Epithelial cell of proximal tubule (primary cell): ENCODE measurements around the gene DIO1. TPM values are rescaled to one million over a fixed set of nuclear protein-coding genes. Genes with fewer than 3 reads are reported as not detected.

Experiments used
- DNase-seq: peaks from one replicate; pipeline ENCODE4 v3.0.0-alpha.2; 2011; ENCODE audit warnings: low read depth
- H3K4me3 ChIP-seq: 2 replicates; pipeline ENCODE4 v1.5.1; 2011; ENCODE audit warnings: low read depth, mild to moderate bottlenecking, low read length
- total RNA-seq: library from RNA; depleted of rRNA; stranded (reverse); fragments of >200 nt; gene quantifications from 2 replicates; pipeline ENCODE4 v1.2.3, GENCODE V29; 2015
- TF ChIP-seq, protein P1 (sequence below): conservative IDR thresholded peaks from 2 replicates; pipeline ENCODE4 v1.5.1; 2012; ENCODE audit warnings: low read depth, mild to moderate bottlenecking, low read length

DIO1 gene
- total RNA-seq, 1 donor from 2014 or later: not detected

- TF ChIP-seq, protein P1, sequence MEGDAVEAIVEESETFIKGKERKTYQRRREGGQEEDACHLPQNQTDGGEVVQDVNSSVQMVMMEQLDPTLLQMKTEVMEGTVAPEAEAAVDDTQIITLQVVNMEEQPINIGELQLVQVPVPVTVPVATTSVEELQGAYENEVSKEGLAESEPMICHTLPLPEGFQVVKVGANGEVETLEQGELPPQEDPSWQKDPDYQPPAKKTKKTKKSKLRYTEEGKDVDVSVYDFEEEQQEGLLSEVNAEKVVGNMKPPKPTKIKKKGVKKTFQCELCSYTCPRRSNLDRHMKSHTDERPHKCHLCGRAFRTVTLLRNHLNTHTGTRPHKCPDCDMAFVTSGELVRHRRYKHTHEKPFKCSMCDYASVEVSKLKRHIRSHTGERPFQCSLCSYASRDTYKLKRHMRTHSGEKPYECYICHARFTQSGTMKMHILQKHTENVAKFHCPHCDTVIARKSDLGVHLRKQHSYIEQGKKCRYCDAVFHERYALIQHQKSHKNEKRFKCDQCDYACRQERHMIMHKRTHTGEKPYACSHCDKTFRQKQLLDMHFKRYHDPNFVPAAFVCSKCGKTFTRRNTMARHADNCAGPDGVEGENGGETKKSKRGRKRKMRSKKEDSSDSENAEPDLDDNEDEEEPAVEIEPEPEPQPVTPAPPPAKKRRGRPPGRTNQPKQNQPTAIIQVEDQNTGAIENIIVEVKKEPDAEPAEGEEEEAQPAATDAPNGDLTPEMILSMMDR: peak; percentile 33
- DNase-seq: no peak
- peak within 1 kb of the TSS; percentile 76 for H3K4me3 ChIP-seq
These were observed 52.5 kb downstream of the DIO1 start, which contains the start of gene LRRC42 for GRCh38 chr1:53946252-53947171. Gene LRRC42 (plus strand): TSS chr1:53946350. CDS start chr1:53952000, 5,650 bp downstream.

DNA sequence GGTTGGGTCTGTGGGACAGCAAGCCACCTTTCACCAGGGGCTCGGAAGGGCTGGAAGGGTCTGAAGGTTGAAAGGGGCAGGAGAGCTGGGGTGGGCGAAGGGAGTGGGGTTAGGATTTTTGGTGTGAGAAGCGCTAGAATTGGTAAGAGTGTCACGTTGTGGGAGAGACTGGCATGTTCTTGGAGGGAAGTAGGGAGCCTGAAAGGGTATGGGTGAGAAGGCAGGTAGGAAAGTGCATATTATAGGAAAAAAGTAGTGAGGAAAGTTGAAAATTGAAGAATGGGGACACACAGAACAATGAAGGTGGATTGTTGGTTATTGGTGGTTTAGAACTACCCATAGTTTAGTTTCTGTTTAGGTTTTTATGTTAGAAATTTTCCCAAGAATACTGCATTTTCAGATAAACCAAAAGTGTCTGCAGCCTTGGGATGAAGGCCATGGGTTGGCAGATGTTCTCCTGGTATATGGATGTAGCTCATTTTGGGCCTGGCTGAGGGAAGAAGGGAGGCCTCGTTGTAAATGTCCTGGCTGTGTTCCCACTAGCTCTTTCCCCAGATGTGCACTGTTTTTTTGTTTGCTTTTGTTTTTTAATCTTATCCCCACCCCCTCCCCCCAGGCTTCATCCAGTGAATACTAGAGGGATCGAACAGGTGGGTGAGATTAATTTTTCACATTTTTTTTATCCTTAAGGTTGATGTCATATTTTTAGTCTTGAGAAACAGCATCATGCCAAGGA is 53.4 kb downstream of the DIO1 start:
- peak overlapping the region; percentile 76 for H3K4me3 ChIP-seq
- TF ChIP-seq, protein P1: no peak
- DNase-seq: no peak

GRCh38 chr1:53948291-53948690 is 54.3 kb downstream of the DIO1 start:
- TF ChIP-seq, protein P1: no peak
- DNase-seq: no peak
- H3K4me3 ChIP-seq: no peak overlapping the region

DNA sequence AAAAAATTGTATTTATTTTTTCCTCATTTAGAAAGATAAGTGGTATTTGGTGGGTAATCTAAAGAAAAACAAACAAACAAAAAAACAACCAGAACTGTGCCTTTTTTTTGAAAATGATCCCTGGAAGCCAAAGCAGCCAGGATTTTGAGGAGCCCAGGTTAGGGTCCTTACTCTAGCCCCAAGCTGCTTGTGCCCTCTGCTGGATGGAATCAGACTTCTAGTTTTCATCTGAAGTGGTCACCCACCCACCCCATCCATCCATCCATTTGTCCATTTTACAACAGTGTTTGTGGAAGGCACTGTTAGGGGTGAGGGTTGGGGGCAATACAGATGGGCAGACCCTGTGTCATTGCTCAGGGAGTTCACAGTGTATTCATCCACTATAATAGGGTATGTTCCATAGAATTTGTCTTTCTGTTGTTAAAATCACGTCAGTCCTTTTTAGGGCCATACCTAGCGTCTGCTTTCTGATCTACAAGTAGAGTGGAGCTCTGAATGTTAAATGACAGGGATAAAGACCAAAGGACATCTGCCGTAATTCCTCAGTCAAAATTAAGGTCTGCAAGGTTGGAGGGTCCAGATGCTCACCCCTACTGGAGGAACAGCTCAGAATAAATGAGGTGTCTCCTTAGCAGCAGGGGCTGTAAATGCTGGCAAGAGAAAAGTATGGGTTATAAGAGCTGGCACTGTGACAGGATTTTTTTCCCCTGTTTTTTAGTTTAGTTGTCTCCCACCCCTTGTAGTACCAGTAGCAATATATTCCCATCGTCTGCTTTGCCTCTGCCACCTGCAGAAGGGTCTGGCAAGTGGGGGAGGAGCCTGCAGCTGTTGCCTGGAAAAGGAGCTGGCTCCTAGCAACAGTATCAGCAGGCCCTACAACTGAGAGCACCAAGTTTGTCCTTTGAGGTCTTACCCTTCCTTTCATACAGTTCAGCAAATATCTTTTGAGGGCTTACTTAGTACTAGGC is 55.3 kb downstream of the DIO1 start:
- no peak overlapping the region for H3K4me3 ChIP-seq
- TF ChIP-seq, protein P1: peak; percentile 80
- no peak for DNase-seq

GRCh38 chr1:53951697-53952096 is 57.7 kb downstream of the DIO1 start:
- TF ChIP-seq, protein P1: no peak
- DNase-seq: no peak
- no peak overlapping the region for H3K4me3 ChIP-seq

- H3K4me3 ChIP-seq: no peak overlapping the region
- TF ChIP-seq, protein P1: no peak
- DNase-seq: no peak
These were observed 60.1 kb downstream of the DIO1 start for GRCh38 chr1:53954128-53954527.
